Ovary (tissue), 9 donors: ENCODE measurements around the gene VIM. TPM values are rescaled to one million over a fixed set of nuclear protein-coding genes. Genes with fewer than 3 reads are reported as not detected.

ENCODE experiments used
- DNase-seq, 5 donors: peaks; one replicate each; pipeline ENCODE4 v3.0.0-alpha.2; 2019 to 2020
- H3K27ac ChIP-seq, 2 donors: fragments of 200-600 bp; one replicate each; pipeline versions ENCODE4 v1.5.1 to v1.8.0; 2019 to 2022
- H3K27me3 ChIP-seq: fragments of 200-600 bp; one replicate; pipeline ENCODE4 v1.8.0; 2022
- H3K36me3 ChIP-seq: fragments of 200-600 bp; sonication (generic); one replicate; pipeline ENCODE4 v1.5.1; 2019
- H3K4me1 ChIP-seq: one replicate; pipeline ENCODE4 v1.8.1; 2013; ENCODE audit warnings: mild to moderate bottlenecking, moderate library complexity; ENCODE audit not compliant: insufficient read depth
- H3K4me3 ChIP-seq: fragments of 200-600 bp; sonication (generic); one replicate; pipeline ENCODE4 v1.5.1; 2017
- H3K9me3 ChIP-seq, 2 donors: fragments of 200-600 bp in 1 of 2; sonication (generic) in 1 of 2; one replicate each; pipeline versions ENCODE4 v1.5.1 to v1.8.1; 2013 to 2019; ENCODE audit warnings: mild to moderate bottlenecking in 1 of 2, moderate library complexity in 1 of 2
- EP300 ChIP-seq: sonication (generic); formaldehyde crosslinking; IDR thresholded peaks from one replicate; pipeline ENCODE4 v1.6.1; 2017; ENCODE audit warnings: antibody characterized with exemption
- POLR2A ChIP-seq: fragments of 450-650 bp; IDR thresholded peaks from one replicate; pipeline ENCODE4 v1.6.1; 2017; ENCODE audit warnings: antibody characterized with exemption, mild to moderate bottlenecking, moderate library complexity
- WGBS, 3 donors: extraction: QIAGEN DNeasy Blood & Tissue Kit in 1 of 3; methylation state at CpG; one replicate each; pipeline versions ENCODE4 v1.1.5 to v1.1.7; 2013 to 2017; 5-methylcytosine and 5-hydroxymethylcytosine counted together
- intact Hi-C, 4 donors: fragments of 100-400 bp; cut with DNase I; formaldehyde crosslinking; loops; one replicate each; pipeline versions ENCODE4 v1.11.0 to v1.15.1; 2022 to 2023
- polyA plus RNA-seq, 2 donors: library from polyadenylated mRNA; stranded (reverse); fragments of 200-250 nt in 1 of 2; fragments of 350-450 nt in 1 of 2; fragmentation: Illumina TruSeq in 1 of 2; extraction: RNeasy Lipid Tissue Mini Kit (QIAGEN cat#74804) in 1 of 2; gene quantifications; one replicate each; pipeline ENCODE4 v1.2.3, GENCODE V29; 2013 to 2014
- total RNA-seq, 7 donors: library from RNA; depleted of rRNA in 2 of 7; stranded (reverse); fragments of >200 nt in 2 of 7; fragmentation: NEBNext Ultra II Directional in 3 of 7; extraction: Animal tissue kit (Norgen Biotek cat#: 25700) in 3 of 7; gene quantifications; one replicate each; pipeline versions ENCODE4 v1.1.0 to v1.2.4, GENCODE V29; 2016 to 2023
- TF ChIP-seq, protein P1 (sequence below), 3 donors: fragments of 450-650 bp in 2 of 3; fragments of 200-600 bp in 1 of 3; IDR thresholded peaks; one replicate each; pipeline versions ENCODE4 v1.5.1 to v1.8.0; 2016 to 2022; ENCODE audit warnings: antibody characterized with exemption in 3 of 3, mild to moderate bottlenecking in 1 of 3
- donor health status: DM: no; HTN: no; CAD: no; lungs with moderate emphysema.
- donor health status: DM: no; HTN: no; CAD: no.
- donor health status: Bipolar disorder and iron deficiency.
- donor health status: DM: yes; HTN: yes; CAD: no.
- donor health status: DM: no; HTN: no; CAD: no.
- donor health status: DM: yes; HTN: yes; CAD: no.

VIM gene
- total and polyA plus RNA-seq, 9 donors, result 2,370 to 6,135 (median 4,661) TPM

GRCh38 chr10:17286562-17287550 is 58.8 kb downstream of the VIM start:
- H3K36me3 ChIP-seq, result no peaks in the 10 kb centered on the region
- no peak overlapping the region for H3K4me3 ChIP-seq
- H3K4me1 ChIP-seq, result no peaks in the 10 kb centered on the region
- WGBS, 3 donors, result 45 to 56% (median 52%) methylated on average over 10 of the region's 10 CpGs
- intact Hi-C loops, result loop anchor here in 3 of 4 donors (5.0 to 10.0 kb wide), 2 partner anchors 128 to 145 kb away; no protein-coding TSS in a partner anchor
- H3K9me3 ChIP-seq, result peaks cover 0 to 5% of the 10 kb centered on the region in 2 donors
- H3K27me3 ChIP-seq, result no peaks in the 10 kb centered on the region
- DNase-seq, result no peak
- no peak overlapping the region for H3K27ac ChIP-seq
- TF ChIP-seq POLR2A (no peak), EP300 (no peak)
- TF ChIP-seq, protein P1, sequence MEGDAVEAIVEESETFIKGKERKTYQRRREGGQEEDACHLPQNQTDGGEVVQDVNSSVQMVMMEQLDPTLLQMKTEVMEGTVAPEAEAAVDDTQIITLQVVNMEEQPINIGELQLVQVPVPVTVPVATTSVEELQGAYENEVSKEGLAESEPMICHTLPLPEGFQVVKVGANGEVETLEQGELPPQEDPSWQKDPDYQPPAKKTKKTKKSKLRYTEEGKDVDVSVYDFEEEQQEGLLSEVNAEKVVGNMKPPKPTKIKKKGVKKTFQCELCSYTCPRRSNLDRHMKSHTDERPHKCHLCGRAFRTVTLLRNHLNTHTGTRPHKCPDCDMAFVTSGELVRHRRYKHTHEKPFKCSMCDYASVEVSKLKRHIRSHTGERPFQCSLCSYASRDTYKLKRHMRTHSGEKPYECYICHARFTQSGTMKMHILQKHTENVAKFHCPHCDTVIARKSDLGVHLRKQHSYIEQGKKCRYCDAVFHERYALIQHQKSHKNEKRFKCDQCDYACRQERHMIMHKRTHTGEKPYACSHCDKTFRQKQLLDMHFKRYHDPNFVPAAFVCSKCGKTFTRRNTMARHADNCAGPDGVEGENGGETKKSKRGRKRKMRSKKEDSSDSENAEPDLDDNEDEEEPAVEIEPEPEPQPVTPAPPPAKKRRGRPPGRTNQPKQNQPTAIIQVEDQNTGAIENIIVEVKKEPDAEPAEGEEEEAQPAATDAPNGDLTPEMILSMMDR (IDR thresholded peaks at IDR 0.05), result no peak

Other genes starting within 250 kb of the VIM start
- 1 to 10 TPM; 3.5 to 5.8 (median 4.6) TPM for gene CUBN, start 98.4 kb upstream of the VIM start, total RNA-seq
- gene CUBN, start 98.4 kb upstream of the VIM start, polyA plus RNA-seq, result 1 to 10 TPM; 1.9 to 3.5 TPM
- 10 to 100 TPM; 13.1 to 24.3 (median 17.9) TPM for gene TRDMT1, start 26.6 kb upstream of the VIM start, total RNA-seq
- 1 to 10 TPM; 3.2 to 5.9 TPM for gene TRDMT1, start 26.6 kb upstream of the VIM start, polyA plus RNA-seq
- gene ST8SIA6, start 226.4 kb downstream of the VIM start, total RNA-seq, result 1 to 10 TPM in 3 of 7 donors, under 1 TPM in 3, not detected in 1; 0.24 to 2.1 (median 0.95) TPM
- 1 to 10 TPM in 1 of 2 donors, under 1 TPM in 1; 0.22 to 1.6 TPM for gene ST8SIA6, start 226.4 kb downstream of the VIM start, polyA plus RNA-seq